IMR-90 (cell line): Measurements from ENCODE around the gene CARNS1. TPM values are rescaled to one million over a fixed set of nuclear protein-coding genes. Genes with fewer than 3 reads are reported as not detected.

ENCODE experiments used
- ATAC-seq: fragments of 200-7000 bp; cut with Tn5 transposase; 2 replicates; pipeline ENCODE4 v1.9.1; 2020; ENCODE audit warnings: low read depth, mild to moderate bottlenecking, moderate library complexity
- BruUV-seq: library from RNA; stranded (reverse); fragments of 400-500 nt; replicated peaks from 2 replicates; lab custom pipeline; 2021; lab: Mats Ljungman, UMichigan
- CTCF ChIA-PET: fragments of 300-600 bp; formaldehyde crosslinking; extraction: SDS; loops from one replicate; lab custom pipeline; 2021; ENCODE audit warnings: antibody characterized with exemption; lab: Yijun Ruan, JAX
- POLR2A ChIA-PET: fragments of 300-600 bp; sonication (Branson Sonifier 250); formaldehyde crosslinking; loops from one replicate; lab custom pipeline; 2022; ENCODE audit warnings: antibody characterized with exemption; ENCODE audit not compliant: unreplicated experiment; lab: Charles Lee
- DNase-seq: peaks from one replicate; pipeline ENCODE4 v3.0.0; 2013
- H2AFZ ChIP-seq: replicated peaks from 2 replicates; pipeline ENCODE3; 2013; ENCODE audit warnings: low read length, mild to moderate bottlenecking; ENCODE audit not compliant: poor library complexity
- H2AK5ac ChIP-seq: 2 replicates; pipeline ENCODE4 v1.6.1; 2013; ENCODE audit warnings: low read depth, low read length, inconsistent platforms
- H2AK9ac ChIP-seq: replicated peaks from 2 replicates; pipeline ENCODE3; 2013; ENCODE audit warnings: mild to moderate bottlenecking, low read depth, low read length, moderate library complexity; ENCODE audit not compliant: poor library complexity
- H2BK120ac ChIP-seq: 2 replicates; pipeline ENCODE4 v1.6.1; 2013; ENCODE audit warnings: low read depth, low read length, inconsistent platforms
- H2BK15ac ChIP-seq: 3 replicates; pipeline ENCODE4 v1.6.1; 2013; ENCODE audit warnings: low read depth, low read length, inconsistent platforms
- H2BK20ac ChIP-seq: 2 replicates; pipeline ENCODE4 v1.6.1; 2013; ENCODE audit warnings: low read depth, mild to moderate bottlenecking, inconsistent platforms, low read length, moderate library complexity
- H2BK5ac ChIP-seq: 2 replicates; pipeline ENCODE4 v1.6.1; 2013; ENCODE audit warnings: mild to moderate bottlenecking, low read depth, low read length, inconsistent platforms; ENCODE audit not compliant: poor library complexity, severe bottlenecking
- H3K14ac ChIP-seq: replicated peaks from 2 replicates; pipeline ENCODE4 v1.6.1; 2013; ENCODE audit warnings: low read depth, low read length, inconsistent platforms
- H3K18ac ChIP-seq: 2 replicates; pipeline ENCODE4 v1.6.1; 2013; ENCODE audit warnings: low read depth, low read length, control low read depth
- H3K23ac ChIP-seq: 2 replicates; pipeline ENCODE4 v1.6.1; 2013; ENCODE audit warnings: low read depth, low read length, inconsistent platforms
- H3K27ac ChIP-seq: 2 replicates; pipeline ENCODE4 v1.5.1; 2013; ENCODE audit warnings: mild to moderate bottlenecking, control low read depth, low read length; ENCODE audit not compliant: insufficient read depth
- H3K27me3 ChIP-seq: 2 replicates; pipeline ENCODE4 v1.6.1; 2013; ENCODE audit warnings: low read length; ENCODE audit not compliant: control insufficient read depth, insufficient read depth
- H3K36me3 ChIP-seq: 2 replicates; pipeline ENCODE4 v1.6.1; 2013; ENCODE audit warnings: low read length, mixed read lengths; ENCODE audit not compliant: control insufficient read depth, insufficient read depth
- H3K4ac ChIP-seq: 2 replicates; pipeline ENCODE4 v1.6.1; 2013; ENCODE audit warnings: low read depth, low read length, inconsistent platforms
- H3K4me1 ChIP-seq: 2 replicates; pipeline ENCODE4 v1.6.1; 2013; ENCODE audit warnings: low read length, mixed read lengths; ENCODE audit not compliant: control insufficient read depth, insufficient read depth
- H3K4me2 ChIP-seq: 2 replicates; pipeline ENCODE4 v1.6.1; 2013; ENCODE audit warnings: low read depth, mild to moderate bottlenecking, control low read depth, low read length, moderate library complexity
- H3K4me3 ChIP-seq: 2 replicates; pipeline ENCODE4 v1.5.1; 2013; ENCODE audit warnings: low read depth, mild to moderate bottlenecking, control low read depth, low read length, moderate library complexity; ENCODE audit not compliant: insufficient read depth
- H3K56ac ChIP-seq: 2 replicates; pipeline ENCODE4 v1.6.1; 2013; ENCODE audit warnings: low read length, inconsistent platforms; ENCODE audit not compliant: insufficient read depth; ENCODE audit errors: extremely low read depth
- H3K79me1 ChIP-seq, 2 experiments: 2 replicates each; pipeline ENCODE4 v1.6.1; 2013; ENCODE audit warnings: low read length in 2 of 2, inconsistent platforms in 1 of 2, low read depth in 1 of 2
- H3K9ac ChIP-seq: 2 replicates; pipeline ENCODE4 v1.6.1; 2013; ENCODE audit warnings: low read depth, low read length, control low read depth
- H3K9me1 ChIP-seq: 2 replicates; pipeline ENCODE4 v1.6.1; 2013; ENCODE audit warnings: low read length, inconsistent platforms; ENCODE audit not compliant: insufficient read depth
- H3K9me3 ChIP-seq: 2 replicates; pipeline ENCODE4 v1.6.1; 2013; ENCODE audit warnings: low read length; ENCODE audit not compliant: control insufficient read depth, insufficient read depth
- H4K20me1 ChIP-seq: 2 replicates; pipeline ENCODE4 v1.6.1; 2013; ENCODE audit warnings: low read length, inconsistent platforms; ENCODE audit not compliant: insufficient read depth
- H4K5ac ChIP-seq: 2 replicates; pipeline ENCODE4 v1.6.1; 2013; ENCODE audit warnings: mild to moderate bottlenecking, low read depth, low read length, control low read depth
- H4K8ac ChIP-seq, 2 experiments: 2 replicates each; pipeline ENCODE4 v1.6.1; 2013; ENCODE audit warnings: low read depth in 2 of 2, low read length in 2 of 2, control low read depth in 1 of 2, inconsistent platforms in 1 of 2
- H4K91ac ChIP-seq: 2 replicates; pipeline ENCODE4 v1.6.1; 2013; ENCODE audit warnings: low read depth, low read length, inconsistent platforms; ENCODE audit not compliant: insufficient read depth
- BHLHE40 ChIP-seq: fragments of 150-350 bp; IDR thresholded peaks from 2 replicates; pipeline ENCODE4 v1.6.1; 2016; ENCODE audit warnings: mild to moderate bottlenecking, low read depth, low read length
- CEBPB ChIP-seq: IDR thresholded peaks from 2 replicates; pipeline ENCODE4 v1.6.1; 2012; ENCODE audit warnings: low read depth, low read length, improper control_type of control experiment
- CTCF ChIP-seq: conservative IDR thresholded peaks from 2 replicates; pipeline ENCODE4 v1.5.1; 2012; ENCODE audit warnings: mild to moderate bottlenecking, low read depth, low read length, improper control_type of control experiment
- ELK1 ChIP-seq: fragments of 150-350 bp; IDR thresholded peaks from 2 replicates; pipeline ENCODE4 v1.6.1; 2016; ENCODE audit warnings: low read depth, mild to moderate bottlenecking, low read length, moderate library complexity, borderline replicate concordance
- FOS ChIP-seq: fragments of 150-350 bp; IDR thresholded peaks from 2 replicates; pipeline ENCODE4 v1.6.1; 2016; ENCODE audit warnings: low read depth, low read length
- MAFK ChIP-seq: IDR thresholded peaks from 2 replicates; pipeline ENCODE4 v1.6.1; 2012; ENCODE audit warnings: low read depth, low read length, improper control_type of control experiment
- MXI1 ChIP-seq: IDR thresholded peaks from 2 replicates; pipeline ENCODE4 v1.6.1; 2012; ENCODE audit warnings: low read depth, mild to moderate bottlenecking, low read length, moderate library complexity, borderline replicate concordance
- POLR2A ChIP-seq: IDR thresholded peaks from 2 replicates; pipeline ENCODE4 v1.6.1; 2012; ENCODE audit warnings: mild to moderate bottlenecking, low read depth, low read length
- RAD21 ChIP-seq: IDR thresholded peaks from 2 replicates; pipeline ENCODE4 v1.6.1; 2012; ENCODE audit warnings: low read length, improper control_type of control experiment
- RCOR1 ChIP-seq: IDR thresholded peaks from 2 replicates; pipeline ENCODE4 v1.6.1; 2012; ENCODE audit warnings: mild to moderate bottlenecking, low read length, improper control_type of control experiment; ENCODE audit not compliant: insufficient replicate concordance
- RFX5 ChIP-seq: IDR thresholded peaks from 2 replicates; pipeline ENCODE4 v1.8.0; 2012; ENCODE audit warnings: low read depth, mild to moderate bottlenecking, low read length, moderate library complexity
- SMC3 ChIP-seq: fragments of 150-350 bp; IDR thresholded peaks from 2 replicates; pipeline ENCODE4 v1.6.1; 2016; ENCODE audit warnings: low read depth, mild to moderate bottlenecking, antibody characterized with exemption, low read length, moderate library complexity
- USF2 ChIP-seq: fragments of 150-350 bp; IDR thresholded peaks from 2 replicates; pipeline ENCODE4 v1.6.1; 2017; ENCODE audit warnings: mild to moderate bottlenecking, antibody characterized with exemption, low read length, low read depth
- WGBS, 2 experiments: methylation state at CpG; one replicate each; pipeline versions ENCODE4 v1.1.5 to v1.1.7; 2013; ENCODE audit warnings: missing lambda C conversion rate in 2 of 2; ENCODE audit not compliant: insufficient read length in 1 of 2; ENCODE audit errors: extremely low coverage in 2 of 2; 5-methylcytosine and 5-hydroxymethylcytosine counted together
- dilution Hi-C: fragments of 300-500 bp; cut with HindIII; formaldehyde crosslinking; loops from one replicate; pipeline ENCODE4 v1.14.3; 2018; ENCODE audit warnings: low sequenced_read_pairs; ENCODE audit not compliant: unreplicated experiment
- in situ Hi-C: fragments of 300-500 bp; cut with MboI; formaldehyde crosslinking; loops from 3 replicates; pipeline ENCODE4 v1.14.3; 2019; ENCODE audit warnings: low sequenced_read_pairs, inconsistent platforms, mixed read lengths
- intact Hi-C: fragments of 100-400 bp; cut with micrococcal nuclease; formaldehyde crosslinking; loops from 2 replicates; pipeline ENCODE4 v1.10.0; 2022
- polyA plus RNA-seq, 3 experiments: library from polyadenylated mRNA; depleted of rRNA; stranded (reverse); fragments of >200 nt; gene quantifications; 2 replicates each; pipeline ENCODE4 v1.2.3, GENCODE V29; 2012; ENCODE audit warnings: low replicate concordance in 1 of 3
- total RNA-seq: library from RNA; depleted of rRNA; stranded (reverse); fragments of >200 nt; gene quantifications from 2 replicates; pipeline ENCODE4 v1.2.3, GENCODE V29; 2012

Gene CARNS1
- total and polyA plus RNA-seq, 2 of the 4 experiments (the other 2 are of a cell fraction) = under 0.01 to 0.32 TPM

- peaks cover 5% of the 10 kb centered on the region for H3K4me1 ChIP-seq
- peak within 1 kb of the TSS; percentile 100 for H2AFZ ChIP-seq
- H2AK5ac ChIP-seq = peak within 1 kb of the TSS; percentile 95
- no TSS peak for BruUV-seq
- DNase-seq (peak; percentile 96), ATAC-seq (peak; percentile 98)
- dilution Hi-C loops = no loop called here
- H3K18ac ChIP-seq = peak within 1 kb of the TSS; percentile 79
- H3K56ac ChIP-seq = peak within 1 kb of the TSS; percentile 92
- H3K4me3 ChIP-seq = peak within 1 kb of the TSS; percentile 75
- intact Hi-C loops = no loop called here
- no peaks in the 10 kb centered on the region for H3K27me3 ChIP-seq
- peak within 1 kb of the TSS; percentile 89 for H4K5ac ChIP-seq
- H3K79me1 ChIP-seq = peaks cover 11 to 29% of the 10 kb centered on the region in 2 experiments
- WGBS, 2 experiments = 2% methylated on average over 31 of the region's 68 CpGs; no CpG with 5 or more reads in 1 of the 2 experiments
- ChIA-PET CTCF (interaction anchor here (0.6 kb wide), 1 partner anchor 34 kb away, joined by 3 read pairs; no protein-coding TSS in a partner anchor), POLR2A (no interaction called here)
- H4K91ac ChIP-seq = peak within 1 kb of the TSS; percentile 90
- H3K23ac ChIP-seq = peak within 1 kb of the TSS; percentile 92
- peak within 1 kb of the TSS; percentile 80 for H3K27ac ChIP-seq
- peak within 1 kb of the TSS; percentile 98 for H3K14ac ChIP-seq
- H4K20me1 ChIP-seq = no peaks in the 10 kb centered on the region
- H3K9me3 ChIP-seq = no peaks in the 10 kb centered on the region
- H2BK5ac ChIP-seq = peak within 1 kb of the TSS; percentile 92
- H2AK9ac ChIP-seq = peak within 1 kb of the TSS; percentile 95
- peak within 1 kb of the TSS; percentile 94 for H3K4ac ChIP-seq
- peak within 1 kb of the TSS; percentile 40; the same call in 1 of the 3 replicates for H2BK15ac ChIP-seq
- peaks cover 15% of the 10 kb centered on the region; the same call in 1 of the 2 replicates for H3K36me3 ChIP-seq
- H3K4me2 ChIP-seq = peak within 1 kb of the TSS; percentile 97
- no peak within 1 kb of the TSS for H2BK20ac ChIP-seq
- in situ Hi-C loops = no loop called here
- peak within 1 kb of the TSS; percentile 90 for H3K9ac ChIP-seq
- H3K9me1 ChIP-seq = peaks cover 8% of the 10 kb centered on the region
- peak within 1 kb of the TSS; percentile 89 to 95 for H4K8ac ChIP-seq
- peak within 1 kb of the TSS; percentile 69 for H2BK120ac ChIP-seq
- TF ChIP-seq USF2 (peak; percentile 62; the same call in 1 of the 2 replicates), RCOR1 (no peak), POLR2A (peak; percentile 83), RFX5 (no peak), CTCF (no peak), CEBPB (peak; percentile 86), ELK1 (no peak), RAD21 (peak; percentile 23; the same call in 1 of the 2 replicates), SMC3 (no peak), BHLHE40 (no peak), MAFK (no peak), MXI1 (peak; percentile 62), FOS (peak; percentile 36; the same call in 1 of the 2 replicates)
Observed at GRCh38 chr11:67428052-67429001, 12.8 kb downstream of the CARNS1 start, which contains the start of gene RPS6KB2. Gene RPS6KB2, plus strand, starts transcription at chr11:67428494. Its CDS starts 52 bp downstream, at chr11:67428546.
